MV-4-11 (cell line): ENCODE measurements around the gene SLIRP.
A peak's percentile ranks its signal among the peaks of the same experiment; 100 is the strongest.
"Not testable (repeated sequence)": the region's sequence is repeated elsewhere in the genome, so short reads cannot be mapped to it uniquely, and the experiment has no call there.

Source experiments
- DNase-seq: peaks from one replicate; lab custom pipeline; 2025; lab: John Stamatoyannopoulos, UW

SLIRP gene

DNA sequence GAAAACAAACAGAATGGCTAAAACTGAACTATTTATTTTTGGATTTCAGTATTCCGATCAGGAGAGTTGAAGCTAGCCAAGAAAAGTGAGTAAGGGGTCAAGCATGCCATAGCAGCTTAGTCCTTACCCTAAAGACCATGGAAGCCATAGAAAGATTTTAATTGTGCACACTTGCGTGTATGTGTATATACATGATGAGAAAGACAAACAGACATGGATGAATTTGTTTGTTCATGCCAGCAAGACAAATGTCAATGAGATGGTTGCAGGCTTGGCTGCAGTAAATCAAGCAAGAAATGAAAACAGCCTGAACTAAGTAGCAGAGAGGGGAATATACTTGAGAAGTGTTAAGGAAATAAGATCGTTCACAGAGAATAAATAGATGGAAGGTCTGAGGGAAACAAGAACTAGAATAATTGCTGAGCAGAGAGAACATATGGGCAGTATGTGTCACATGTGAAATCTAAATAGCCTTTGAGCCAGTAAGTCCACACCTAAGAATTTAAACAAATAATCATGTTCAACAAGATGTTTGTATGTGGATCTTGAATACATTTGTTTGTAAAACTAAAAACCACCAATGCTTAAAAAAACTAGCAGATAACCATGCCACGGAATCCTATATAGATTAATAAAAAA lies 38.3 kb downstream of the SLIRP start:
- no peak for DNase-seq

DNA sequence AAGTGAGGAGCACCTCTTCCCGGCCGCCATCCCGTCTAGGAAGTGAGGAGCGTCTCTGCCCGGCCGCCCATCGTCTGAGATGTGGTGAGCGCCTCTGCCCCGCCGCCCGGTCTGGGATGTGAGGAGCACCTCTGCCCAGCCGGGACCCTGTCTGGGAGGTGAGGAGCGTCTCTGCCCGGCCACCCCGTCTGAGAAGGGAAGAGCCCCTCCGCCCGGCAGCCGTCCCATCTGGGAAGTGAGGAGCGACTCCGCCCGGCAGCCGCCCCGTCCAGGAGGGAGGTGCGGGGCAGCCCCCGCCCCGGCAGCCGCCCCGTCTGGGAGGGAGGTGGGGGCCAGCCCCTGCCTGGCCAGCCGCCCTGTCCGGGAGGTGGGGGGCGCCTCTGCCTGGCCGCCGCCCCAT lies 39.5 kb downstream of the SLIRP start:
- not testable (repeated sequence) for DNase-seq

DNA sequence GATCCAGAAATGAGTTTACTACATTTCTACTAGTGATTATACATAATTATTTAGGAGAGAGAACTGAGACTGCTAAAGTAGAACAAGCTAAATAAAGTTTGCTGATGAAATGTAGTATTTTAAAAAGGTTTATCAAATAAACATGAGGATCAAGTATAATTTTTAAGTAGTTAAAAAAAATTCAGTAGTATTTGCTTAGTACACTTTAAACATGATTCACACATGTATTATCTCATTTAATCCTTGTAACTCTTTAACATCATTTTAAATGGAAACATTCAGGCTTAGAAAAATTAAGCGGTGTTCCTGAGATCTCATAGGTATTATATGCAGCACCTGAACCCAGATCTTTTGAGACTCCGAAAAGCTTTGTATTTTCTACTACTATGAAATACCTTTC lies 44.4 kb downstream of the SLIRP start:
- DNase-seq, result no peak

DNA sequence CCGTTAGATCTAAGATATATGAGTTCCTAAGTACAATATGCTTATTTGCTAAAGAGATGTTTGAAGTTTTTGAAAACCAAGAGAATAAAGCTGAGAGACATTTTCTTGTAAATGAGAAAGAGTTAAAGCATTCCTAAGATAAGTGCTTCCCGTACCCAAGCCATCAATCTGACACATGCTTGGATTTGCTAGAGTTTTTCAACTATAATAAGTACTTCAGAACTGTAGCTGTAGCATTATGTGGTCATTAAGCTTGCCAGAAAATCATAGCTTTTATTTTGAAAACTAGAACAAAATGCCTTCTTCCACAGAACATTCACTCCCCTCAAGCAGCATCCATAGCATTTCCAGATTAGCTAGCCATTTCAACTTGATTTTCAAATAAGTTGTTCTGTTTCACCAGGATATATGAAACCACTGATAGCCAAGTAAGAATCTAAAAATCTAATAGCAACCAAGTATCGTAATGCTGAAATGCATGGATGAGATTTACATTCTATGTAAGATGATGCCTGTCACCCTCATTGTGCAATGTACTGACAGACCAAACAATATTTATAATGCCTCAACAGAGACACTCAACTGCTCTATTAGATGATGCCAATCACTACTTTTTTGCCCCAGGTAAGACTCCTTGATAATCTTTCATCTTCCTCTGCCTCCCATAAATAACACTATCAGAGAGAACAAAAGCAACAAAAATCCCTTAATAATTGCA lies 45.1 kb downstream of the SLIRP start:
- no peak for DNase-seq

DNA sequence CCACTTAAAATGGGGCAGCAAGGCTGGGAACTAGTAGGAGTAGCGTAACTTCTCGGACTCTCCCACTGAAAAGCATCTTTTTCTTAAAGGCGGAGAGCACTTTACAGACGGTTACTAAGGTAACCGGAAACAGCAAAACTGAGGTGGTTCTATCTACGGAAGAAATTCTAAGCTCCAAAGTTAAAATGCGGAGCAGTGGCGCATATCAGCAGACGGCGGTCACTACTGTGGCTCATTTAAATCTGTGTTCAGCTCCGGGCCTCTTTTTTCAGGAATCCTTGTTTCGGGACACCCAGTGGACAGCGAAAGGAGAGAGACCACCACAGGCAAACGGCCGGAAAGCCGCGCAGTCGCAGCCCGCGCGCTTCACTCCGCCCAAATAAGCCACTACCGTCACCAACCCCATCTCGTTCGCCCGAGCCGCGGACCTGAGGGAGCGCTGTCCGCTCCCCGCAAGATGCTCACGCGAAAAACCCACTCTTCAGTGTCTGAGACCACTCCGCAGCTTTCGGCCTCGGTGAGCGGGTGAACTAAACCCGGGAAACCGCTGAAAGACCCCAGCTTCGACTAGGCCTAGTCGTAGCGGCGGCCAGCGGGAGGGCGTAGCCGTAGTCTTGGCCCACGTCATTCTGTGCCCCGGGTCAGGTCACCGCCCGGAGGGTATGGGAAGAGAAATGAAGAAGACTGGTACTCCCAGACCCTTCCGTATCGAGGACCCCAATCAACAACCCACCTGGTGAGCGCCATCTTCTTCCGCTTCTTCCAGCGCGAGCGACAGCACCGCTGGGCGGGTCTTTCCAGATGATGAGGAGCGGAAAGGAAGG lies 52.7 kb downstream of the SLIRP start, which contains the start of gene SNW1:
Gene SNW1, minus strand, starts transcription at position 776 of the 824 bp plus-strand sequence. Its CDS starts 29 bp downstream, at position 747.
- DNase-seq, result peak; percentile 94

DNA sequence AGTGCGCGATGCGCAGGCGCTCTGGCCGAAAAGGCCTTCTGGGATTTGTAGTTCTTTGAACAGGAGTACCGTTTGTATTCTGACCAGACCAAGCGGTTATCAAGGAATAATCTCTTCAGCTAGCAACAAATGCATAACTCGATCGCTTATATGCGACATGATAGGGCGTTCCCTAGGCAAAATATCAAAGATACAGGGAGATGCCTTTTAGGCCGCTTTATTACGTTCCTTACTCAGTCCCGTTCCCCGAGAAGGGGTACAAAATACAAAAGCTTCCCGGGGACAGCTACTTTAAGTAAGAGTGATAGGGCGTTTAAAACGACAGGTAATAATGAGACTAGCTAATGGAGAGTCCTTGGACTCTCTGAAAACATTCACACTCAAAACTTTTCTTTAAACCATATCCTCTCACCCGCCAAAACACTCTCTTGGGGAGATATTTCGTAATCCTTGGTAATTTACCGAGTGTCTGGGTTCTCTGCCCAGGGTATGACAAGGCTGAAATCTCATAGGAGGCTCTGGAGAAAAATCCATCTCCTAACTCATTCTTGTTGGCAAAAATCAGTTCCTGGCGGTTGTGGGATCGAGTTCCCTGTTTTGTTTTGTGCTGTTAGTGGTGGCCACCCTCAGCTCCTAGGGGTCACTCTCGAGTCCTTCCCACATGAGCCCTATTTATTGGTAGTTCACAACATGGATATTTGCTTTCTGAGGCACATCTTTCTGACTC lies 53.5 kb downstream of the SLIRP start:
- peak; percentile 61 for DNase-seq

DNA sequence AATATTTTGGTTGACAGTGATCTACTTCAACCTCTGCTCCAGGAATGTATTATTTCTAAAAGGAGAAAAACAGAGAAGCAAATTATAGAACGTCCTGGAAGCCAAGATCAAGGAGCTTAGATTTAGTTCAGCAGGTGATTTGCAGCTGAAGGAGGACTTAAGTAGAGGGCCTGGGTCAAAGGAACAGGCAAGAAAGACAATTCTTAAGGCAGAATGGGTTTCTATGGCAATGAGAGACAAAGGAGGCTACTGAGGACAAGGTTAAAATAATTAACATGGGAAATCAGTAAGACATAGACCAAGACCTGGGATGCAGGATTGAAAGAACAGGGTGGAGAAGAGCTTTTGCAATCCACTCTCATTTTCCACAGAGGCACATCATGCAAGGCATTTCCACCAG lies 55.4 kb downstream of the SLIRP start:
- no peak for DNase-seq

DNA sequence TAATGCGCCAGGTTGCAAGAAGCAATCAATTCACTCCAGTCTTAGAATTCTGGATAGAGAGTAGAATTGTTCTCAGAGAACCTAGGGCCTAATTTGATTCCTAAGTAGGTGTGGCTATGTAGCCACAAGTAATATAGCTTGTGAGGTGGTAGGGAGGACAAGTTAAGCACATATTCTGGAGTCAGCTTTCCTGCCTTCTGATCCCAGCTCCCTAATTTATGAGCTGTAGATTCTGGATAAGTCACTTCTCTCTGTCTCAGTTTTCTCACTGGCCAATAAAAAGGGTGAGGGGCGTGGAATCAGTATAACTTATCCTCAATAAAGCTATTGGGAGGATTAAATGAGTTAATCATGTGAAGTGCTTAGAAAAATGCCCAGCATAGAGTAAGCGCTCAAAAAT lies 56.1 kb downstream of the SLIRP start:
- DNase-seq, result no peak
